ENCODE results near the gene TRMT1.

GRCh38 chr19:13130886-13131490 is 14.4 kb upstream of the TRMT1 start:
- no peak for TF ChIP-seq CTCF (IDR thresholded peaks at IDR 0.05; ENCODE audit: borderline replicate concordance, extremely low read depth, low read length, poor library complexity, severe bottlenecking)
- no peak for TF ChIP-seq EZH2 (IDR thresholded peaks at IDR 0.05; ENCODE audit: borderline replicate concordance, low read depth, low read length, severe bottlenecking)

All from DND-41 (cell line).